Measurements from ENCODE around the gene CLK4. TPM values are rescaled to one million over a fixed set of nuclear protein-coding genes. Genes with fewer than 3 reads are reported as not detected.

Gene CLK4
- total RNA-seq, 2 donors from 2014 or later: 18.4 to 37.9 TPM

DNA sequence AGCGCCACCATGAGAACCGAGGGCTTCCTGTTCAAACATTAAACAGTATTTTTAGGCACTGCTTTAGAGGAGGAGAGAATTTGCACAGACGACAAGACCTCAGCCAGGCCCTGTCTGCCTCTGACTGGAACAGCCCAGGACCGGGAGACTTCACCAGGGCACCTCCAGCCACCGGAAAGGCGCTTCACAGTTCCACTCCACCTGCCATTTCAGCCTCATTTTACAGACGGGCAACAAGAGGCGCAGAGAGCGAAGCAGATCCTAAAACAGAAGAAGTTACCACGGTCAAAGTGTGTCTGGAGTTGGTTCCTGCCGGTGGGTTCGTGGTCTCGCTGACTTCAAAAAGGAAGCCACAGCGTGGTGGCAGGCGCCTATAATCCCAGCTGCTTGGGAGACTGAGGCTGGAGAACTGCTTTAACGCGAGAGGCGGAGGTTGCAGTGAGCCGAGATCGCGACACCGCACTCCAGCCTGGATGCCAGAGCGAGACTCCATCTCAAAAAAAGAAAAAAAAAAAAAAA lies 65.0 kb downstream of the CLK4 start:
- no peak for ATAC-seq (replicated peaks)
- Mint-ChIP-seq H3K4me1 (no peaks in the 10 kb centered on the region), H3K27me3 (peaks cover 24% of the 10 kb centered on the region), H3K9me3 (no peaks in the 10 kb centered on the region), H3K4me3 (no peak overlapping the region), H3K36me3 (ENCODE audit: low read depth) (no peaks in the 10 kb centered on the region), H3K27ac (no peak overlapping the region)

DNA sequence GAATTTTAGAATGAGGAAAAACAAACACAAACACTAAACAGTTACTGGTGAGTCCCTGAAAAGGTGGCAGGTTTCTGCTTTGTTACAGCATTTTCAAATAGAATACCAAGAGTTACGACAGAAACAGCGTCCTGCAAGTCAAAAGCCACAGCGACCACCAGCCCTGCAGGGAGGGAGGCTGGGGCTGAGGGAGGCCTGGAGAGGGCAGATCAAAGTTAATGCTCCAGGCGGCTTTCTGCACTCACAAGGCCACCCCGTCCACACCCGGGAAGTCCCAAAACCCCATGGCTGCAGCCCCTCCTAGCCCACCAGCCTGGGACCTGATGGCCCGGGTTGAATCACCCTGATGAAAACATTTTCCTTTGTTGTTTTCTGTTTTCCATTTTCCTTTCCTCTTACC lies 65.9 kb downstream of the CLK4 start:
- ATAC-seq (replicated peaks): no peak
- H3K27me3 Mint-ChIP-seq: peaks cover 23% of the 10 kb centered on the region
- H3K4me3 Mint-ChIP-seq: no peak overlapping the region
- no peaks in the 10 kb centered on the region for H3K36me3 Mint-ChIP-seq (ENCODE audit: low read depth)
- no peaks in the 10 kb centered on the region for H3K4me1 Mint-ChIP-seq
- no peaks in the 10 kb centered on the region for H3K9me3 Mint-ChIP-seq
- no peak overlapping the region for H3K27ac Mint-ChIP-seq

DNA sequence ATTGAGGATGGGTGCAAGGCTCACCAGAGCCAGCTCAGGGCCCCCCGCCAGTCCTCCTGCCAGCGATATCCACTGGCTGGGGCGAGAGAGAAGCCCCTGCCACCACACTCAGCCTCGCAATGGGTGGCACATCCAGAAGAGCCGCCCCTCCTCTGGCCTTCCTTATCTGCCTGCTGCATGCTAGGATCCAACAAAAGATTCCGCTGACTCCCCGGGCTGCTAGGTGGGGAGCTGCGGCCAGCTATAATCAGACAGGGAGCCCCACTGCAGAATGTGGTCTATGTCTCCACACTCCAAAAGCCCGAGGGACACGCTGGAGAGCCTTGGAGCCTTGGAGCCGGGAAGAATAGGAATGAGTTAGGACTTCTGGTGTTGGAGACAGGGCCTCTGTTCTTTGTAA lies 69.4 kb downstream of the CLK4 start:
- no peak overlapping the region for H3K4me3 Mint-ChIP-seq
- H3K9me3 Mint-ChIP-seq: no peaks in the 10 kb centered on the region

DNA sequence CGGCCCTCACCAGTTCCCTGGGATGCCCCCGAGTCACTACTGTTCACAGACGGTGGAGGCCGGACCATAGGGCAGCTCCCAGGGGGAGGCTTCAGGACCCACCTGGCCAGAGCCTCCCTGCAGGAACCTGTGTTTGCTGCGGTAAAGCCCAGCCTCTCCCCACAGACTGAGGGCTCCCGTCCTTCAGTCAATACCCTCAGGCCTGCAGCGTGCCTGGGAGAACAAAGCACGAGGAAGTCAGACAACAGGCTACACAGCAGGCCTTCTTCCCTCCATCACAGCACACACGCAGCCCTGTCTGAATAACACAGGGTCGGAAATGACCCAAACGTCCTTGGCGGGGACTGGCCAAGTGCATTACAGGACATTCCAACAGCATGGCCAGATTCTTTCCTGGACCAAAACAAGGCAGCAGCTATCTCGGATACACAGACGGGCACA lies 71.1 kb downstream of the CLK4 start:
- H3K4me1 Mint-ChIP-seq: no peaks in the 10 kb centered on the region
- H3K27me3 Mint-ChIP-seq: peaks cover 30% of the 10 kb centered on the region
- no peak overlapping the region for H3K4me3 Mint-ChIP-seq
- ATAC-seq (replicated peaks): no peak
- no peak overlapping the region for H3K27ac Mint-ChIP-seq
- no peaks in the 10 kb centered on the region for H3K9me3 Mint-ChIP-seq
- no peaks in the 10 kb centered on the region for H3K36me3 Mint-ChIP-seq (ENCODE audit: low read depth)

More for the DNA sequence above, 69.4 kb downstream of the CLK4 start:
- no peaks in the 10 kb centered on the region for H3K4me1 Mint-ChIP-seq
- H3K27ac Mint-ChIP-seq: no peak overlapping the region
- ATAC-seq (replicated peaks): no peak
- H3K27me3 Mint-ChIP-seq: peaks cover 25% of the 10 kb centered on the region
- H3K36me3 Mint-ChIP-seq (ENCODE audit: low read depth): no peaks in the 10 kb centered on the region

DNA sequence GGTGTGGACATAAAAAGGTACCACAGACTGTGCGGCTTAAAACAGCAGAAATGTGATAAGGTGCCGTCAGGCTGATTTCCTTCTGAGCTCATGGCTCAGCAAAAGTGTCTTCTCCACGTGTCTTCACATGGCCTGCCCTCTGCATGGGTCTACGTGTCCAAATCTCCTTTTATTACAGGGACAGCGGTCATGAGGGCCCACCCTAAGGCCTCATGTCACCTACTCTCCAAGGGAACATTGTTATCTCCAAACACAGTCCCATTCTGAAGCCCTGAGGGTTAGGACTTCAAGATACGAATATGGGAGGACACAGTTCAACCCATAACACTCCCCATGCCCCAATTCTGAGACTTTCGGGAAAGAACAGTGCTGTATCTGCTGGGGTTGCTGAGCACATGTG lies 71.8 kb downstream of the CLK4 start:
- no peaks in the 10 kb centered on the region for H3K9me3 Mint-ChIP-seq
- peaks cover 27% of the 10 kb centered on the region for H3K27me3 Mint-ChIP-seq
- no peaks in the 10 kb centered on the region for H3K36me3 Mint-ChIP-seq (ENCODE audit: low read depth)
- H3K4me1 Mint-ChIP-seq: no peaks in the 10 kb centered on the region
- ATAC-seq (replicated peaks): no peak
- H3K27ac Mint-ChIP-seq: no peak overlapping the region
- no peak overlapping the region for H3K4me3 Mint-ChIP-seq

DNA sequence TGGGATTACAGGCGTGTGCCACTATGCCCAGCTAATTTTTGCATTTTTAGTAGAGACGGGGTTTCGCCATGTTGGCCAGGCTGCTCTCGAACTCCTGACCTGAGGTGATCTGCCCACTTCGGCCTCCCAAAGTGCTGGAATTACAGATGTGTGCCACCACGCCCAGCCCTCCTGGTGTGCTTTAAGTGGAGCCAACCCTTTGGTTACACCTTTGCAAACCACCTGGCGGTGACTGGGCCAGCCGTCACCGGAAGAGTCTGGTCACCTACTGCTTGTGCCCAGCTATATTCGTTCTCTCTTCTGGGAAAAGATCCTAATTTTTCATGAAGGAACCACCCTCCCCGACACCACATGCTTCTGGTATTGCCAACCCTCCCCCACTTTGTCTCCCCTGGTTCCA lies 72.5 kb downstream of the CLK4 start:
- no peak overlapping the region for H3K27ac Mint-ChIP-seq
- H3K4me1 Mint-ChIP-seq: no peaks in the 10 kb centered on the region
- H3K27me3 Mint-ChIP-seq: peaks cover 23% of the 10 kb centered on the region
- ATAC-seq (replicated peaks): no peak
- no peaks in the 10 kb centered on the region for H3K36me3 Mint-ChIP-seq (ENCODE audit: low read depth)
- H3K4me3 Mint-ChIP-seq: no peak overlapping the region
- H3K9me3 Mint-ChIP-seq: no peaks in the 10 kb centered on the region

DNA sequence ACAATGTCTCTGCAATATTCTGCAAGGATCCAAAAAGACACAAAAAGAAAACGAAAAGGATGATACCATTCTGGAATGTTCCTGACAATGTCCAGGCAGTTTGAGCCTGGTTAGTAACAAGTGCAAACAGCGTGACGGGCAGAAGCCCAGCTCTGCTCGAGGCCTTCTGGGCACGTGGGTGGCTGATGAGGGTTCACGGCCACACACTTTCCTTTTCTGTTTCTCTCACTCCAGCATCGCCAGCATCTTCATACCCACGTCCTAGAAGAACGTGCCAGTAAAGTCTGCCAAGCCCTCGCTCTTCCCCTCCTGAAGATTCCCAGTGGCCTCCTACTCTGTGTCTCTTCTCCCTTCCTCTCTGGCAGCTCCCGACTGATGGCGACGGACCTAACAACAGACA lies 73.3 kb downstream of the CLK4 start:
- Mint-ChIP-seq H3K9me3 (no peaks in the 10 kb centered on the region), H3K27ac (no peak overlapping the region), H3K4me3 (no peak overlapping the region), H3K27me3 (peaks cover 20% of the 10 kb centered on the region), H3K36me3 (ENCODE audit: low read depth) (no peaks in the 10 kb centered on the region), H3K4me1 (no peaks in the 10 kb centered on the region)
- no peak for ATAC-seq (replicated peaks)

Other genes with a start within 250 kb of the CLK4 start
- gene COL23A1, start 36.7 kb downstream of the CLK4 start, total RNA-seq: under 1 TPM; 0.16 to 0.24 TPM
- 1 to 10 TPM; 5.1 to 8.3 TPM for gene ZNF354A, start 103.6 kb upstream of the CLK4 start, total RNA-seq
- 1 to 10 TPM; 5.9 to 6.4 TPM for gene ZNF354B, start 232.9 kb upstream of the CLK4 start, total RNA-seq